ENCODE results near the gene STK26. TPM values are rescaled to one million over a fixed set of nuclear protein-coding genes. Genes with fewer than 3 reads are reported as not detected.
A peak's percentile ranks its signal among the peaks of the same experiment; 100 is the strongest.

STK26 gene
- total and polyA plus RNA-seq, 8 donors: 1.6 to 4.5 (median 2.4) TPM

DNA sequence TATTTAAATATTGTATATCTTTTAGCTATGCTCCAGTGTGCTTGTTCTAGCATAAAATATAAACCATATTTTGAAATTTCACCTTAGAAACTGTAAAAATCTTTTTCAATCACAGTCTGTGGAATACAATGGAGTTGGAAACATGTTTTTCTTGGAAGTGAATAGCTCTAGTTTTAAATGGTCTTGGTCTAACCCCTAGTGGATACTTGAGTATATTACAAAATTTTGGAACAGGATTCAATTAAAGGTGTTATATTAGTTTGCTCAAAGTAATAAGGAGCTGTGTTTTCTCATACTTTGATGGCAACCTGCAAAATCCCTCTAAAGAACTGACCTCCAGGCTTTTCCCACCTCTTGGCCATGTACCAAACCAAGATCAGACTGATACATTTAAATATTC is 48.2 kb downstream of the STK26 start:
- Histone ChIP-seq H3K36me3 (no peaks in the 10 kb centered on the region), H3K4me3 (no peak overlapping the region), H3K27me3 (peaks cover 0 to 4% (median 2%) of the 10 kb centered on the region in 4 donors), H3K4me1 (no peaks in the 10 kb centered on the region), H3K9me3 (no peaks in the 10 kb centered on the region), H3K27ac (no peak overlapping the region)
- FAIRE-seq (peak; percentile 86), ATAC-seq (peak in 3 of 4 donors; percentile 51 to 62 (median 58)), DNase-seq (no peak)
- TF ChIP-seq, protein P1, sequence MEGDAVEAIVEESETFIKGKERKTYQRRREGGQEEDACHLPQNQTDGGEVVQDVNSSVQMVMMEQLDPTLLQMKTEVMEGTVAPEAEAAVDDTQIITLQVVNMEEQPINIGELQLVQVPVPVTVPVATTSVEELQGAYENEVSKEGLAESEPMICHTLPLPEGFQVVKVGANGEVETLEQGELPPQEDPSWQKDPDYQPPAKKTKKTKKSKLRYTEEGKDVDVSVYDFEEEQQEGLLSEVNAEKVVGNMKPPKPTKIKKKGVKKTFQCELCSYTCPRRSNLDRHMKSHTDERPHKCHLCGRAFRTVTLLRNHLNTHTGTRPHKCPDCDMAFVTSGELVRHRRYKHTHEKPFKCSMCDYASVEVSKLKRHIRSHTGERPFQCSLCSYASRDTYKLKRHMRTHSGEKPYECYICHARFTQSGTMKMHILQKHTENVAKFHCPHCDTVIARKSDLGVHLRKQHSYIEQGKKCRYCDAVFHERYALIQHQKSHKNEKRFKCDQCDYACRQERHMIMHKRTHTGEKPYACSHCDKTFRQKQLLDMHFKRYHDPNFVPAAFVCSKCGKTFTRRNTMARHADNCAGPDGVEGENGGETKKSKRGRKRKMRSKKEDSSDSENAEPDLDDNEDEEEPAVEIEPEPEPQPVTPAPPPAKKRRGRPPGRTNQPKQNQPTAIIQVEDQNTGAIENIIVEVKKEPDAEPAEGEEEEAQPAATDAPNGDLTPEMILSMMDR (IDR thresholded peaks at IDR 0.05): peak in 2 of 4 donors; percentile 12 to 15
- intact Hi-C loops (cut with DNase I): no loop called here

DNA sequence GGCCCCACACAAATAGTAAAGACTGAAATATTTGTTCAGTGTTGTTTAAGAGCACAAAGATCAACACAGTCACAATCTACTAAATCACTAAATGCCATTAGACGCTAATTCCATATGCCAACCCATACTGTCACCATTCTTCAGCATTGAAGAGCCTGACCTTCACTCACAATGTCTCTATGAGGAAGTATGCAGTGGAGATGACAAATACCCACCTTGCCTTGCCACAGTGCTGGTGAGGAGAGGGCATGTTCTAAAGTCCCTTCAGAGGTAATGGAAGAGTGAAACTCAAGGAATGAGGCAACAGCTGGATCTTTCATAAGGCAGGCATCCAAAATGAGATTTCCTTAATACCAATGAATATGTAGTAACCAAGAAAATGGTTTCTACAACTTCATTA is 54.3 kb downstream of the STK26 start:
- intact Hi-C loops (cut with DNase I): no loop called here
- no peaks in the 10 kb centered on the region for H3K4me1 ChIP-seq
- H3K4me3 ChIP-seq: no peak overlapping the region
- FAIRE-seq (no peak), DNase-seq (no peak), ATAC-seq (no peak)
- H3K36me3 ChIP-seq: no peaks in the 10 kb centered on the region
- WGBS, 2 donors: 90 to 97% methylated on average over 1 of the region's 1 CpG
- H3K9me3 ChIP-seq: no peaks in the 10 kb centered on the region
- TF ChIP-seq, protein P1 (IDR thresholded peaks at IDR 0.05): no peak
- H3K27me3 ChIP-seq: peaks cover 0 to 8% (median 2%) of the 10 kb centered on the region in 4 donors
- H3K27ac ChIP-seq: no peak overlapping the region

DNA sequence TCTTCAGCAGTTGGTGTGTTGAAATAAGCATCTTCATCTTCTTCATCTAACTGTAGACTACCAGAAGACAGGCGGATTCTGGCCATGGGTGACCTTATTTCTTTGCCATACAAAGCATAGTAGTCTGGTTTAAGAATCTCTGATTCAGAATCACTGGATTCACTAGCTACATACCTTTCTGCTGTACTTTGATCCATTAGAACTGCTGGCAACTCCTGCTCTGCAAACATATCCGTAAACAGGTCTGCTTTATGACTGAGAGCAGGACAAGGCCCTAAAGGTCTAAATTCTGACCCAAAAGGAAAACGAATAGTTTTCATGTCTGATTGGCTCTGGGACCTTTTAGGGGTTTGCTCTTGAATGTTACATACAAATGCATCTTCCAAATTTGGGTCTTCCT is 54.8 kb downstream of the STK26 start:
- H3K4me3 ChIP-seq: no peak overlapping the region
- no peaks in the 10 kb centered on the region for H3K4me1 ChIP-seq
- FAIRE-seq: no peak
- intact Hi-C loops (cut with DNase I): no loop called here
- H3K27ac ChIP-seq: no peak overlapping the region
- no peaks in the 10 kb centered on the region for H3K9me3 ChIP-seq
- WGBS, 2 donors: 68 to 80% methylated on average over 3 of the region's 3 CpGs
- peaks cover 0 to 8% (median 2%) of the 10 kb centered on the region in 4 donors for H3K27me3 ChIP-seq
- DNase-seq: no peak
- TF ChIP-seq, protein P1 (IDR thresholded peaks at IDR 0.05): no peak
- H3K36me3 ChIP-seq: no peaks in the 10 kb centered on the region
- ATAC-seq: no peak

DNA sequence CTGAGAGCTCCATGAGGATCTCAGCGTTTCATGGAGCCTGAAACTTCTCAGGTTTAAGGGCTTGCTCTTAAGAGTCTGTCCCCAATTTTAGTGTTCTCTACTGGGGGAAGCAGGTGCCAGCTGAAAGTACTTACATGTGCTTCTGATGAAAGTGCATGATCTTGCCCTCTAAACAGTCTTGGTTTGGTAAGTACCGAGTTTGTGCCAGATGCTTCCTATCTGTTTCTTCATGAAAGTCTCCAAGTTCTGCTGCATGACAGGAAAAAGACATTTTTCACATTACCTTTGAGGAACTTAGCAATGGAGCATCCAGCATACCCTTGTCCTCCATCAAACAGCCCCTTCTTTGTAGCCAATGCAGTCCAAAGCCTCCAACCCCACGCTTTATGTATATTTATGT is 62.7 kb downstream of the STK26 start:
- FAIRE-seq (no peak), ATAC-seq (no peak), DNase-seq (no peak)
- TF ChIP-seq, protein P1 (IDR thresholded peaks at IDR 0.05): no peak
- Histone ChIP-seq H3K36me3 (no peaks in the 10 kb centered on the region), H3K4me1 (no peaks in the 10 kb centered on the region), H3K27ac (no peak overlapping the region), H3K9me3 (no peaks in the 10 kb centered on the region), H3K4me3 (no peak overlapping the region), H3K27me3 (peaks cover 0 to 17% (median under 1%) of the 10 kb centered on the region in 4 donors)
- intact Hi-C loops (cut with DNase I): no loop called here
- 27 to 31% methylated on average over 3 of the region's 3 CpGs for WGBS, 2 donors

DNA sequence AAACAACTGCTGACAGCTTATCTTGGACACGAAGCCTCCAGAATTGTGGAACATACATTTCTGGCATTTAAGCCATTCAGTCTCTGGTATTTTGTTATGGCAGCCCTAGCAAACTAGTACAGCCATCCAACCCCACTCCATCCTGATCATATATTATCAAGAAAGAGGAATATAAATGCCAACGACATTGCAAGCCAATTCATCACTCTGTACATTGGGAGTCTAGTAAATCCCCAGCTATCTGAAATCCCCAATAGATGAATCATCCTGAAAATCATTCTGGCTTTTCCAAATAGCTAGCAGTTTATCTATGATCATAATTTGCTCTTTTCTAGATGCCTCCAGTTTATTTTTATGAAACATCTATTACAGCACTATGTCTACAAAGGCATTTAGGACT is 63.6 kb downstream of the STK26 start:
- ATAC-seq (no peak), DNase-seq (no peak), FAIRE-seq (no peak)
- Histone ChIP-seq H3K9me3 (no peaks in the 10 kb centered on the region), H3K27ac (no peak overlapping the region), H3K4me3 (no peak overlapping the region), H3K4me1 (no peaks in the 10 kb centered on the region), H3K36me3 (no peaks in the 10 kb centered on the region), H3K27me3 (peaks cover 0 to 18% (median 3%) of the 10 kb centered on the region in 4 donors)
- TF ChIP-seq, protein P1 (IDR thresholded peaks at IDR 0.05): no peak
- intact Hi-C loops (cut with DNase I): no loop called here
- 42 to 59% methylated on average over 2 of the region's 2 CpGs for WGBS, 2 donors
